Ectodermal cell (in vitro differentiated cells): ENCODE data around the gene KIAA1755.

Experiments
- H3K27ac ChIP-seq: 2 replicates; pipeline ENCODE4 v1.7.0; 2013; ENCODE audit warnings: mild to moderate bottlenecking, low read depth, low read length; ENCODE audit not compliant: insufficient read depth, poor library complexity, severe bottlenecking
- H3K27me3 ChIP-seq: 2 replicates; pipeline ENCODE4 v1.7.0; 2013; ENCODE audit warnings: mild to moderate bottlenecking, low read length; ENCODE audit not compliant: insufficient read depth, control insufficient read depth, poor library complexity, severe bottlenecking
- H3K36me3 ChIP-seq: one replicate; pipeline ENCODE4 v1.7.0; 2013; ENCODE audit warnings: low read length; ENCODE audit not compliant: control insufficient read depth, insufficient read depth
- H3K4me1 ChIP-seq: one replicate; pipeline ENCODE4 v1.7.0; 2013; ENCODE audit warnings: low read length; ENCODE audit not compliant: control insufficient read depth, insufficient read depth
- H3K4me3 ChIP-seq: 2 replicates; pipeline ENCODE4 v1.7.0; 2013; ENCODE audit warnings: low read depth, low read length, control low read depth; ENCODE audit not compliant: insufficient read depth
- H3K9me3 ChIP-seq: 2 replicates; pipeline ENCODE4 v1.7.0; 2013; ENCODE audit warnings: mild to moderate bottlenecking, low read length, moderate library complexity; ENCODE audit not compliant: control insufficient read depth
- WGBS, 2 experiments: methylation state at CpG; one replicate each; pipeline ENCODE4 v1.1.7; 2013; ENCODE audit warnings: missing lambda C conversion rate in 2 of 2; 5-methylcytosine and 5-hydroxymethylcytosine counted together

Gene KIAA1755

GRCh38 chr20:38220587-38221118 is 39.9 kb downstream of the KIAA1755 start:
- H3K27me3 ChIP-seq: no peaks in the 10 kb centered on the region
- peaks cover 5% of the 10 kb centered on the region for H3K4me1 ChIP-seq
- 78% methylated on average over 11 of the region's 11 CpGs for WGBS, 2 experiments
- H3K9me3 ChIP-seq: no peaks in the 10 kb centered on the region
- no peaks in the 10 kb centered on the region for H3K36me3 ChIP-seq
- H3K27ac ChIP-seq: no peak overlapping the region
- H3K4me3 ChIP-seq: no peak overlapping the region

- Histone ChIP-seq H3K27me3 (no peaks in the 10 kb centered on the region), H3K36me3 (no peaks in the 10 kb centered on the region), H3K9me3 (no peaks in the 10 kb centered on the region), H3K27ac (no peak overlapping the region), H3K4me1 (peaks cover 5% of the 10 kb centered on the region), H3K4me3 (no peak overlapping the region)
- WGBS, 2 experiments: 91% methylated on average over 19 of the region's 19 CpGs
Measured at GRCh38 chr20:38219006-38219950, 41.3 kb downstream of the KIAA1755 start.

GRCh38 chr20:38218566-38218885 is 42.0 kb downstream of the KIAA1755 start:
- H3K4me1 ChIP-seq: peaks cover 5% of the 10 kb centered on the region
- 93 to 94% methylated on average over 7 of the region's 7 CpGs for WGBS, 2 experiments
- H3K4me3 ChIP-seq: no peak overlapping the region
- H3K9me3 ChIP-seq: no peaks in the 10 kb centered on the region
- H3K27me3 ChIP-seq: no peaks in the 10 kb centered on the region
- no peaks in the 10 kb centered on the region for H3K36me3 ChIP-seq
- no peak overlapping the region for H3K27ac ChIP-seq

- Histone ChIP-seq H3K9me3 (no peaks in the 10 kb centered on the region), H3K4me1 (peaks cover 5% of the 10 kb centered on the region), H3K27me3 (no peaks in the 10 kb centered on the region), H3K36me3 (no peaks in the 10 kb centered on the region), H3K27ac (no peak overlapping the region), H3K4me3 (no peak overlapping the region)
- 45 to 55% methylated on average over 15 of the region's 15 CpGs for WGBS, 2 experiments
Measured at GRCh38 chr20:38217791-38218565, 42.6 kb downstream of the KIAA1755 start.

GRCh38 chr20:38216746-38217595 is 43.6 kb downstream of the KIAA1755 start:
- Histone ChIP-seq H3K27me3 (no peaks in the 10 kb centered on the region), H3K27ac (no peak overlapping the region), H3K4me3 (no peak overlapping the region), H3K9me3 (no peaks in the 10 kb centered on the region), H3K4me1 (peaks cover 5% of the 10 kb centered on the region), H3K36me3 (no peaks in the 10 kb centered on the region)
- WGBS, 2 experiments: 89 to 92% methylated on average over 24 of the region's 24 CpGs

GRCh38 chr20:38216201-38216600 is 44.3 kb downstream of the KIAA1755 start:
- Histone ChIP-seq H3K4me3 (no peak overlapping the region), H3K9me3 (no peaks in the 10 kb centered on the region), H3K4me1 (peaks cover 5% of the 10 kb centered on the region), H3K27me3 (no peaks in the 10 kb centered on the region), H3K36me3 (no peaks in the 10 kb centered on the region), H3K27ac (no peak overlapping the region)
- 88 to 92% methylated on average over 6 of the region's 6 CpGs for WGBS, 2 experiments

- H3K4me3 ChIP-seq: no peak overlapping the region
- H3K27ac ChIP-seq: no peak overlapping the region
- H3K9me3 ChIP-seq: no peaks in the 10 kb centered on the region
- WGBS, 2 experiments: 89% methylated on average over 23 of the region's 23 CpGs
- H3K36me3 ChIP-seq: no peaks in the 10 kb centered on the region
- H3K4me1 ChIP-seq: peaks cover 5% of the 10 kb centered on the region
- H3K27me3 ChIP-seq: no peaks in the 10 kb centered on the region
Measured at GRCh38 chr20:38215194-38216182, 45.0 kb downstream of the KIAA1755 start.

- Histone ChIP-seq H3K4me1 (peaks cover 5% of the 10 kb centered on the region), H3K4me3 (no peak overlapping the region), H3K27me3 (no peaks in the 10 kb centered on the region), H3K9me3 (no peaks in the 10 kb centered on the region), H3K36me3 (no peaks in the 10 kb centered on the region), H3K27ac (no peak overlapping the region)
- WGBS, 2 experiments: 89% methylated on average over 19 of the region's 19 CpGs
Measured at GRCh38 chr20:38214256-38215193, 46.0 kb downstream of the KIAA1755 start.
